Measurements from ENCODE around the gene TAF11L11. TPM values are rescaled to one million over a fixed set of nuclear protein-coding genes. Genes with fewer than 3 reads are reported as not detected.
"Not testable (repeated sequence)": the region's sequence is repeated elsewhere in the genome, so short reads cannot be mapped to it uniquely, and the experiment has no call there.

Gene TAF11L11
- total RNA-seq, 1 experiment from 2014 or later, result 0.64 TPM

DNA sequence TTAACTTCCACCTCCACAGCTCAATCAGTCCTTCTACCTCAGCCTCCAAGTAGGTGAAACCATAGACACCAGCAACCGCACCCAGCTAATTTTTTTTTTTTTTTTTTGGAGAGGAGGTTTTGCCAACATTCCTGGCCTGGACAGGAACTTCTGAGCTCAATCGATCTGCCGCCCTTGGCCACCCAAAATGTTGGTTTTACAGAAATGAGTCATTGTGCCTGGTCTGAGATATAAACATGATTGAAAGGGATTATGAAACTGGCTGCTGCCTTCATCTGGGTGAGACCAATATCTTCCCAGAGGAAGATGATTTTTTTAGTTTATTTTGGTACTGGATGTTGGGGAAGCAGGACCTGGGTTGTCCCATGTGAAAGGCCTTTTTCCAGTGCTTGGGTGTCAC lies 15.4 kb downstream of the TAF11L11 start:
- intact Hi-C loops (cut with micrococcal nuclease; ENCODE audit: unreplicated experiment), result no loop called here
- CTCF ChIA-PET, result no interaction called here

DNA sequence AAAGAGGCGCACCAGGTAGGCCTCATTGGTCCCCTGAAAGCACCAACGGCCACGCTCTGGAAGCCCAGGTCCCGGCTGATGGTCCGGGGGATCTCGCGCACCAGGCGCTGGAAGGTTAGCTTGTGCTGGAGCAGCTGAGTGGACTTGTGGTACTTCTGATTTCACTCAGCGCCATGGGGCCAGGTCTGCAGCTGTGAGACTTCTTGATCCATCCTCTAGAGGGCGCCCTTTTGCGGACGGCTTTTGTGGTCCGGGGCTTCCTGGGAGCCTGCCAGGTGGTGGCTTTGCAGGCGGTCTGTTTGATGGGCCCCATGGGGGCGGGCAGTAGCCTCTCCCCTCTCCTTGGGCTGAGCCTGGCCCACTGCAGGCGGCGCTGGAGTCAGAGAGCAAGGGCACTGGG lies 16.6 kb downstream of the TAF11L11 start:
- Histone ChIP-seq H3K27me3 (replicated peaks; ENCODE audit: insufficient read depth, low read depth, low read length, poor library complexity) (no peaks in the 10 kb centered on the region), H3K9me3 (ENCODE audit: low read depth, low read length, poor library complexity, severe bottlenecking) (no peaks in the 10 kb centered on the region), H3K27ac (ENCODE audit: low read depth, low read length, poor library complexity, severe bottlenecking) (no peak overlapping the region), H3K4me1 (ENCODE audit: insufficient read depth, low read length, poor library complexity, severe bottlenecking) (no peaks in the 10 kb centered on the region), H3K36me3 (ENCODE audit: insufficient read depth, low read length, poor library complexity, severe bottlenecking) (no peaks in the 10 kb centered on the region), H3K4me3 (ENCODE audit: low read depth, low read length, poor library complexity, severe bottlenecking) (no peak overlapping the region)
- POLR2A ChIA-PET (ENCODE audit: low non-redundant PET), result no interaction called here
- CTCF ChIA-PET, result no interaction called here
- DNase-seq (ENCODE audit: low spot score), result no peak
- TF ChIP-seq EZH2 (IDR thresholded peaks at IDR 0.05; ENCODE audit: borderline replicate concordance, low read depth, low read length, poor library complexity, severe bottlenecking), result no peak
- TF ChIP-seq, protein P1, sequence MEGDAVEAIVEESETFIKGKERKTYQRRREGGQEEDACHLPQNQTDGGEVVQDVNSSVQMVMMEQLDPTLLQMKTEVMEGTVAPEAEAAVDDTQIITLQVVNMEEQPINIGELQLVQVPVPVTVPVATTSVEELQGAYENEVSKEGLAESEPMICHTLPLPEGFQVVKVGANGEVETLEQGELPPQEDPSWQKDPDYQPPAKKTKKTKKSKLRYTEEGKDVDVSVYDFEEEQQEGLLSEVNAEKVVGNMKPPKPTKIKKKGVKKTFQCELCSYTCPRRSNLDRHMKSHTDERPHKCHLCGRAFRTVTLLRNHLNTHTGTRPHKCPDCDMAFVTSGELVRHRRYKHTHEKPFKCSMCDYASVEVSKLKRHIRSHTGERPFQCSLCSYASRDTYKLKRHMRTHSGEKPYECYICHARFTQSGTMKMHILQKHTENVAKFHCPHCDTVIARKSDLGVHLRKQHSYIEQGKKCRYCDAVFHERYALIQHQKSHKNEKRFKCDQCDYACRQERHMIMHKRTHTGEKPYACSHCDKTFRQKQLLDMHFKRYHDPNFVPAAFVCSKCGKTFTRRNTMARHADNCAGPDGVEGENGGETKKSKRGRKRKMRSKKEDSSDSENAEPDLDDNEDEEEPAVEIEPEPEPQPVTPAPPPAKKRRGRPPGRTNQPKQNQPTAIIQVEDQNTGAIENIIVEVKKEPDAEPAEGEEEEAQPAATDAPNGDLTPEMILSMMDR (conservative IDR thresholded peaks at IDR 0.05; ENCODE audit: low read depth, low read length), result peak; percentile 36; the same call in 1 of the 2 replicates
- no TSS peak for BruUV-seq (replicated peaks)
- intact Hi-C loops (cut with micrococcal nuclease; ENCODE audit: unreplicated experiment), result no loop called here

More for the DNA sequence above, 15.4 kb downstream of the TAF11L11 start:
- POLR2A ChIA-PET (ENCODE audit: low non-redundant PET), result no interaction called here
- TF ChIP-seq EZH2 (IDR thresholded peaks at IDR 0.05; ENCODE audit: borderline replicate concordance, low read depth, low read length, poor library complexity, severe bottlenecking), result no peak
- TF ChIP-seq, protein P1 (conservative IDR thresholded peaks at IDR 0.05; ENCODE audit: low read depth, low read length), result no peak
- Histone ChIP-seq H3K4me1 (ENCODE audit: insufficient read depth, low read length, poor library complexity, severe bottlenecking) (no peaks in the 10 kb centered on the region), H3K27me3 (replicated peaks; ENCODE audit: insufficient read depth, low read depth, low read length, poor library complexity) (no peaks in the 10 kb centered on the region), H3K9me3 (ENCODE audit: low read depth, low read length, poor library complexity, severe bottlenecking) (no peaks in the 10 kb centered on the region), H3K27ac (ENCODE audit: low read depth, low read length, poor library complexity, severe bottlenecking) (no peak overlapping the region), H3K4me3 (ENCODE audit: low read depth, low read length, poor library complexity, severe bottlenecking) (no peak overlapping the region), H3K36me3 (ENCODE audit: insufficient read depth, low read length, poor library complexity, severe bottlenecking) (no peaks in the 10 kb centered on the region)
- BruUV-seq (replicated peaks), result no TSS peak
- DNase-seq (ENCODE audit: low spot score), result no peak

DNA sequence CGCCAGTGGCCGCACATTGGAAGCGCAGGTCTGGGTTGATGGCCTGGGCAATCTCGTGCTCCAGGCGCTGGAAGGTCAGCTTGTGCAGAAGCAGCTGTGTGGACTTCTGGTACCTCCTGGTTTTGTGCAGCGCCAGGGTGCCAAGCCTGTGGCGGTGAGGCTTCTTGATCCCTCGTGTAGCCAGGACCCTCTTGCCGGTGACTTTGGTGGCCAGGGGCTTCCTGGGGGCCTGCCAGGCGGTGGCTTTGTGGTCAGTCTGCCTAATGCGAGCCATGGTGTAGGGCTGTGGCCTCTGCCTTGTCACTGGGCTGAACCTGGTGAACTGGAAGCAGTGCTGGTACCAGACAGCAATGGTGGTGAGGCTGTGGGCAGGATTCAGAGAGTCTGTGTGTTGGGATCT lies 21.7 kb downstream of the TAF11L11 start:
- POLR2A ChIA-PET (ENCODE audit: low non-redundant PET), result no interaction called here
- no peak for TF ChIP-seq EZH2 (IDR thresholded peaks at IDR 0.05; ENCODE audit: borderline replicate concordance, low read depth, low read length, poor library complexity, severe bottlenecking)
- TF ChIP-seq, protein P1 (conservative IDR thresholded peaks at IDR 0.05; ENCODE audit: low read depth, low read length), result no peak
- no peaks in the 10 kb centered on the region for H3K4me1 ChIP-seq (ENCODE audit: insufficient read depth, low read length, poor library complexity, severe bottlenecking)
- intact Hi-C loops (cut with micrococcal nuclease; ENCODE audit: unreplicated experiment), result no loop called here
- no peak overlapping the region for H3K27ac ChIP-seq (ENCODE audit: low read depth, low read length, poor library complexity, severe bottlenecking)
- no TSS peak for BruUV-seq (replicated peaks)
- no peak for DNase-seq (ENCODE audit: low spot score)
- no peaks in the 10 kb centered on the region for H3K9me3 ChIP-seq (ENCODE audit: low read depth, low read length, poor library complexity, severe bottlenecking)
- H3K36me3 ChIP-seq (ENCODE audit: insufficient read depth, low read length, poor library complexity, severe bottlenecking), result no peaks in the 10 kb centered on the region
- H3K27me3 ChIP-seq (replicated peaks; ENCODE audit: insufficient read depth, low read depth, low read length, poor library complexity), result no peaks in the 10 kb centered on the region
- CTCF ChIA-PET, result no interaction called here
- no peak overlapping the region for H3K4me3 ChIP-seq (ENCODE audit: low read depth, low read length, poor library complexity, severe bottlenecking)

DNA sequence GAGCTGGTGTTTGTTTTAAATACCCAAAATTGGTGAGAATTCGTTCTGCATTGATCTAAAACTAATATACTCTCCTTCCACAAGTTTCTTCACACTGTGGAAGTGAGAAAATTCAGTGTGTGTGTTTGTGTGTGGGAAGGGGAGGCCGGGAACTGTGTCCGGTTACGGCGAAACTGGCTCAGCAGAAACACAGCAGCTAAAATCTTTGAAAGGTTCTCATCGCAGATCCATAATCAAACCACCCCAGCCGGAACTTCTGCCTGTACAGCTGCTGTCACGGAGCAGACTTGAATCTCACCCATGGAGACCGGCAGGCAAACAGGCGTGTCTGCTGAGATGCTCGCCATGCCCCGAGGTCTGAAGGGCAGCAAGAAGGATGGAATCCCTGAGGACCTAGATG lies 27.8 kb downstream of the TAF11L11 start, which contains the start of gene TAF11L13:
TAF11L13 (plus strand) TSS at position 301 of the 400 bp plus-strand sequence.
- POLR2A ChIA-PET (ENCODE audit: low non-redundant PET), result not testable (repeated sequence)

More for the DNA sequence above, 27.8 kb downstream of the TAF11L11 start, which contains the start of gene TAF11L13:
- H3K36me3 ChIP-seq (ENCODE audit: insufficient read depth, low read length, poor library complexity, severe bottlenecking); H3K9me3 ChIP-seq (ENCODE audit: low read depth, low read length, poor library complexity, severe bottlenecking); H3K4me1 ChIP-seq (ENCODE audit: insufficient read depth, low read length, poor library complexity, severe bottlenecking); H3K27me3 ChIP-seq (replicated peaks; ENCODE audit: insufficient read depth, low read depth, low read length, poor library complexity); BruUV-seq (replicated peaks); DNase-seq (ENCODE audit: low spot score); intact Hi-C loops (cut with micrococcal nuclease; ENCODE audit: unreplicated experiment); CTCF ChIA-PET; H3K27ac ChIP-seq (ENCODE audit: low read depth, low read length, poor library complexity, severe bottlenecking); H3K4me3 ChIP-seq (ENCODE audit: low read depth, low read length, poor library complexity, severe bottlenecking): not testable (repeated sequence)

Measured in A673 (cell line).